ENCODE measurements around the gene MGST1.

- TF ChIP-seq CTCF (conservative IDR thresholded peaks at IDR 0.05; ENCODE audit: low read length) (no peak), EZH2phosphoT487 (IDR thresholded peaks at IDR 0.05; ENCODE audit: borderline replicate concordance) (no peak)
Measured at GRCh38 chr12:16344269-16344668, 3.2 kb upstream of the MGST1 start.
